VCaP (cell line): Measurements from ENCODE around the gene GON7.

Experiments used
- H3K27ac ChIP-seq: fragments of 450-650 bp; 2 replicates; pipeline ENCODE4 v1.5.1; 2017
- TF ChIP-seq, protein P1 (sequence below): fragments of 450-650 bp; conservative IDR thresholded peaks from 2 replicates; pipeline ENCODE4 v1.5.1; 2017; ENCODE audit warnings: mild to moderate bottlenecking, moderate library complexity

GON7 gene

GRCh38 chr14:93156693-93157369 is 50.0 kb downstream of the GON7 start:
- no peak overlapping the region for H3K27ac ChIP-seq
- TF ChIP-seq, protein P1, sequence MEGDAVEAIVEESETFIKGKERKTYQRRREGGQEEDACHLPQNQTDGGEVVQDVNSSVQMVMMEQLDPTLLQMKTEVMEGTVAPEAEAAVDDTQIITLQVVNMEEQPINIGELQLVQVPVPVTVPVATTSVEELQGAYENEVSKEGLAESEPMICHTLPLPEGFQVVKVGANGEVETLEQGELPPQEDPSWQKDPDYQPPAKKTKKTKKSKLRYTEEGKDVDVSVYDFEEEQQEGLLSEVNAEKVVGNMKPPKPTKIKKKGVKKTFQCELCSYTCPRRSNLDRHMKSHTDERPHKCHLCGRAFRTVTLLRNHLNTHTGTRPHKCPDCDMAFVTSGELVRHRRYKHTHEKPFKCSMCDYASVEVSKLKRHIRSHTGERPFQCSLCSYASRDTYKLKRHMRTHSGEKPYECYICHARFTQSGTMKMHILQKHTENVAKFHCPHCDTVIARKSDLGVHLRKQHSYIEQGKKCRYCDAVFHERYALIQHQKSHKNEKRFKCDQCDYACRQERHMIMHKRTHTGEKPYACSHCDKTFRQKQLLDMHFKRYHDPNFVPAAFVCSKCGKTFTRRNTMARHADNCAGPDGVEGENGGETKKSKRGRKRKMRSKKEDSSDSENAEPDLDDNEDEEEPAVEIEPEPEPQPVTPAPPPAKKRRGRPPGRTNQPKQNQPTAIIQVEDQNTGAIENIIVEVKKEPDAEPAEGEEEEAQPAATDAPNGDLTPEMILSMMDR: no peak

- TF ChIP-seq, protein P1: no peak
- H3K27ac ChIP-seq: no peak overlapping the region
These were observed 51.2 kb downstream of the GON7 start for GRCh38 chr14:93155667-93156066.

DNA sequence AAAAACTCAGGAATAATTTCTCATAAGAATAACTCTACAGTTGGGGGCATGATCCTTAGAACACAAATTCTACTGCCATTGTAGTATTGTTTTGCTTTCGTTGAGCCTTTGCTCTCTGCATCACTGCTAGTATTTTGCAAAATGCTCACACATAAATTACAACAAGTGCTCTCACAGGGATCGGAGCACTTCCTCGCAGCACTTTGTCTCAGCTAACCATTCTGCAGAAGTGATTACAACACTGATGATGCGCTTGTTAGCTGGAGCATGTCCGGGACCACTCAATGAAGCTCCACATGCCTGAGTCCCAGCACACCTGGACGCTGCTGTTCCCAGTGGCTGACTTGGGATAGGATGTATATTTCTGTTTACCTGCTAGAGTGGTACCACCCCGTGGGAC is 53.7 kb downstream of the GON7 start:
- TF ChIP-seq, protein P1: no peak
- H3K27ac ChIP-seq: no peak overlapping the region
